ENCODE data around the gene BTBD18.

GRCh38 chr11:57787920-57788702 is 36.5 kb upstream of the BTBD18 start:
- TF ChIP-seq CTCF (IDR thresholded peaks at IDR 0.05): no peak
- TF ChIP-seq POLR2A (IDR thresholded peaks at IDR 0.05): no peak
